B cell (primary cell): Measurements from ENCODE around the gene XDH.

Experiments
- EZH2 ChIP-seq: IDR thresholded peaks from 2 replicates; pipeline ENCODE4 v1.6.1; 2012; ENCODE audit warnings: borderline replicate concordance, low read depth, mild to moderate bottlenecking, moderate library complexity, low read length; ENCODE audit not compliant: insufficient read depth, poor library complexity, severe bottlenecking
- TF ChIP-seq, protein P1 (sequence below): fragments of 200-600 bp; IDR thresholded peaks from one replicate; pipeline ENCODE4 v1.8.0; 2022; ENCODE audit warnings: antibody characterized with exemption, mild to moderate bottlenecking

DNA sequence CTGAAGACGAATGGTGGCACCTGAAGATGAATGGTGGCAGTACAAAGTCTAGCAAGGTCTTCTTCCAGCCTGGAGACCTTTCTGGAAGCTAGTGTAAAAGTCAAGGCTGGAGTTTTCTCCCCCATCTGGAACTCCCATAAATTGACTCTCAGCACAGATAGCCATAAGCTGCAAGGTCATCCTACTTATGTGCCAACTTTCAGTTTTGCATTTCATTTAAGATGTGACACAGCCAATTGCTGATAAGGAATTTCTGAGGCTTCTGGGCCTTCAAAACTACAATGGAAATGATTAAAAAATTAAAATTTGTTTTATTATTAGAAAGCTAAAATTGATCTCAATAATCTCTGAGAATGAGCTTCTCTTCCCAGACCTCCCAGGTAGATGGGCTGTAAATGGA lies 10.2 kb downstream of the XDH start:
- TF ChIP-seq, protein P1, sequence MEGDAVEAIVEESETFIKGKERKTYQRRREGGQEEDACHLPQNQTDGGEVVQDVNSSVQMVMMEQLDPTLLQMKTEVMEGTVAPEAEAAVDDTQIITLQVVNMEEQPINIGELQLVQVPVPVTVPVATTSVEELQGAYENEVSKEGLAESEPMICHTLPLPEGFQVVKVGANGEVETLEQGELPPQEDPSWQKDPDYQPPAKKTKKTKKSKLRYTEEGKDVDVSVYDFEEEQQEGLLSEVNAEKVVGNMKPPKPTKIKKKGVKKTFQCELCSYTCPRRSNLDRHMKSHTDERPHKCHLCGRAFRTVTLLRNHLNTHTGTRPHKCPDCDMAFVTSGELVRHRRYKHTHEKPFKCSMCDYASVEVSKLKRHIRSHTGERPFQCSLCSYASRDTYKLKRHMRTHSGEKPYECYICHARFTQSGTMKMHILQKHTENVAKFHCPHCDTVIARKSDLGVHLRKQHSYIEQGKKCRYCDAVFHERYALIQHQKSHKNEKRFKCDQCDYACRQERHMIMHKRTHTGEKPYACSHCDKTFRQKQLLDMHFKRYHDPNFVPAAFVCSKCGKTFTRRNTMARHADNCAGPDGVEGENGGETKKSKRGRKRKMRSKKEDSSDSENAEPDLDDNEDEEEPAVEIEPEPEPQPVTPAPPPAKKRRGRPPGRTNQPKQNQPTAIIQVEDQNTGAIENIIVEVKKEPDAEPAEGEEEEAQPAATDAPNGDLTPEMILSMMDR, result no peak
- no peak for TF ChIP-seq EZH2
